NCI-H446 (cell line): Measurements from ENCODE around the gene ZNF526.
"Not testable (repeated sequence)": the region's sequence is repeated elsewhere in the genome, so short reads cannot be mapped to it uniquely, and the experiment has no call there.

Experiments used
- DNase-seq, 2 experiments: peaks; one replicate each; lab custom pipeline; 2025; lab: John Stamatoyannopoulos, UW

ZNF526 gene

GRCh38 chr19:42246922-42247639 lies 27.0 kb downstream of the ZNF526 start:
- DNase-seq: no peak

GRCh38 chr19:42247640-42248199 lies 27.6 kb downstream of the ZNF526 start:
- DNase-seq: no peak

GRCh38 chr19:42248270-42249148 lies 28.4 kb downstream of the ZNF526 start:
- no peak for DNase-seq

GRCh38 chr19:42249149-42249750 lies 29.1 kb downstream of the ZNF526 start:
- no peak for DNase-seq

GRCh38 chr19:42249769-42250168 lies 29.7 kb downstream of the ZNF526 start:
- no peak for DNase-seq

GRCh38 chr19:42250183-42250665 lies 30.1 kb downstream of the ZNF526 start:
- DNase-seq: no peak

GRCh38 chr19:42250666-42251531 lies 30.8 kb downstream of the ZNF526 start:
- DNase-seq: peak in 1 of 2 experiments; percentile 41

- DNase-seq: no peak
Observed at GRCh38 chr19:42251572-42252358, 31.7 kb downstream of the ZNF526 start.

GRCh38 chr19:42252365-42253244 lies 32.5 kb downstream of the ZNF526 start:
- DNase-seq: no peak

- peak; percentile 55 to 67 for DNase-seq
Observed at GRCh38 chr19:42253245-42254088, 33.4 kb downstream of the ZNF526 start.

GRCh38 chr19:42254089-42254849 lies 34.2 kb downstream of the ZNF526 start:
- peak in 1 of 2 experiments; percentile 76 for DNase-seq

GRCh38 chr19:42254850-42255765 lies 35.0 kb downstream of the ZNF526 start, which contains the start of gene ERF:
TSS of gene ERF (minus strand) at chr19:42255128. CDS start at chr19:42254999, 129 bp downstream.
- peak; percentile 84 to 92 for DNase-seq

GRCh38 chr19:42255766-42256745 lies 35.9 kb downstream of the ZNF526 start:
- no peak for DNase-seq

- not testable (repeated sequence) for DNase-seq
Observed at GRCh38 chr19:42257842-42258241, 37.7 kb downstream of the ZNF526 start.

- no peak for DNase-seq
Observed at GRCh38 chr19:42261763-42262162, 41.7 kb downstream of the ZNF526 start.
